Loucy (cell line): ENCODE data around the gene PCDHGA11.
"Not testable (repeated sequence)": the region's sequence is repeated elsewhere in the genome, so short reads cannot be mapped to it uniquely, and the experiment has no call there.

Experiments used
- H2AFZ ChIP-seq: fragments of 200-600 bp; sonication (generic); 2 replicates; pipeline ENCODE4 v1.6.0; 2016; ENCODE audit warnings: antibody characterized with exemption, mild to moderate bottlenecking, low read length, moderate library complexity
- H3F3A ChIP-seq: fragments of 200-600 bp; 2 replicates; pipeline ENCODE4 v1.6.0; 2016; ENCODE audit warnings: antibody characterized with exemption, low read depth, mild to moderate bottlenecking
- H3K27me3 ChIP-seq: fragments of 200-600 bp; sonication (generic); 2 replicates; pipeline ENCODE4 v1.6.1; 2014; ENCODE audit warnings: low read length, mild to moderate bottlenecking; ENCODE audit not compliant: insufficient read depth, poor library complexity, severe bottlenecking
- H3K36me3 ChIP-seq: fragments of 200-600 bp; sonication (generic); 2 replicates; pipeline ENCODE4 v1.6.1; 2016; ENCODE audit warnings: low read length; ENCODE audit not compliant: insufficient read depth
- H3K4me1 ChIP-seq: fragments of 200-600 bp; sonication (generic); 2 replicates; pipeline ENCODE4 v1.5.1; 2014; ENCODE audit warnings: low read length, mild to moderate bottlenecking; ENCODE audit not compliant: insufficient read depth, poor library complexity, severe bottlenecking
- H3K4me2 ChIP-seq: fragments of 200-600 bp; sonication (generic); 2 replicates; pipeline ENCODE4 v1.6.0; 2014; ENCODE audit warnings: antibody characterized with exemption, low read length, low read depth, mild to moderate bottlenecking; ENCODE audit not compliant: poor library complexity, severe bottlenecking
- H3K4me3 ChIP-seq: fragments of 200-600 bp; sonication (generic); 2 replicates; pipeline ENCODE4 v1.5.1; 2014; ENCODE audit warnings: low read length, mild to moderate bottlenecking, mixed read lengths; ENCODE audit not compliant: poor library complexity, severe bottlenecking
- H3K79me2 ChIP-seq: fragments of 200-600 bp; sonication (generic); 2 replicates; pipeline ENCODE4 v1.6.1; 2014; ENCODE audit warnings: low read length; ENCODE audit not compliant: insufficient read depth
- H3K9ac ChIP-seq: fragments of 200-600 bp; sonication (generic); 2 replicates; pipeline ENCODE4 v1.6.0; 2014; ENCODE audit warnings: mild to moderate bottlenecking, low read depth, low read length, moderate library complexity; ENCODE audit not compliant: poor library complexity, severe bottlenecking
- H3K9me2 ChIP-seq: fragments of 200-600 bp; sonication (generic); replicated peaks from 2 replicates; pipeline ENCODE4 v1.6.1; 2016; ENCODE audit warnings: low read depth, low read length, mixed read lengths
- H3K9me3 ChIP-seq: fragments of 200-600 bp; sonication (generic); 2 replicates; pipeline ENCODE4 v1.6.1; 2014; ENCODE audit warnings: mild to moderate bottlenecking, antibody characterized with exemption, low read length, low read depth; ENCODE audit not compliant: insufficient read depth
- H4K20me1 ChIP-seq: fragments of 200-600 bp; sonication (generic); 2 replicates; pipeline ENCODE4 v1.6.0; 2014; ENCODE audit warnings: antibody characterized with exemption, low read length, mild to moderate bottlenecking; ENCODE audit not compliant: insufficient read depth, poor library complexity, severe bottlenecking
- CTCF ChIP-seq: fragments of 200-600 bp; sonication (generic); conservative IDR thresholded peaks from 2 replicates; pipeline ENCODE4 v1.5.1; 2014; ENCODE audit warnings: mild to moderate bottlenecking, antibody characterized with exemption, low read length
- EZH2phosphoT487 ChIP-seq: fragments of 200-600 bp; IDR thresholded peaks from 2 replicates; pipeline ENCODE4 v1.6.1; 2018; ENCODE audit warnings: antibody characterized with exemption, mild to moderate bottlenecking, moderate library complexity, borderline replicate concordance

The PCDHGA11 gene

GRCh38 chr5:141383345-141383744 lies 37.5 kb upstream of the PCDHGA11 start:
- Histone ChIP-seq H3K79me2 (no peaks in the 10 kb centered on the region), H3K4me2 (no peak overlapping the region), H3K9me2 (no peaks in the 10 kb centered on the region), H3K9me3 (no peaks in the 10 kb centered on the region), H2AFZ (no peak overlapping the region), H3K27me3 (no peaks in the 10 kb centered on the region), H3K4me3 (no peak overlapping the region), H3F3A (no peaks in the 10 kb centered on the region), H3K36me3 (no peaks in the 10 kb centered on the region), H3K9ac (no peak overlapping the region), H4K20me1 (no peaks in the 10 kb centered on the region), H3K4me1 (no peaks in the 10 kb centered on the region)
- TF ChIP-seq EZH2phosphoT487 = no peak
- TF ChIP-seq CTCF = no peak

GRCh38 chr5:141384471-141385267 lies 36.2 kb upstream of the PCDHGA11 start:
- Histone ChIP-seq H3K79me2 (no peaks in the 10 kb centered on the region), H3F3A (no peaks in the 10 kb centered on the region), H3K9me2 (no peaks in the 10 kb centered on the region), H3K4me1 (no peaks in the 10 kb centered on the region), H3K9ac (no peak overlapping the region), H3K36me3 (no peaks in the 10 kb centered on the region), H3K9me3 (no peaks in the 10 kb centered on the region), H3K27me3 (no peaks in the 10 kb centered on the region), H4K20me1 (no peaks in the 10 kb centered on the region), H3K4me2 (no peak overlapping the region), H3K4me3 (no peak overlapping the region), H2AFZ (no peak overlapping the region)
- TF ChIP-seq EZH2phosphoT487 (no peak), CTCF (no peak)

- not testable (repeated sequence) for H2AFZ ChIP-seq, H3K79me2 ChIP-seq, H3K4me1 ChIP-seq, H3K4me3 ChIP-seq, H3K4me2 ChIP-seq, H4K20me1 ChIP-seq, H3K9me3 ChIP-seq, H3K27me3 ChIP-seq, H3K36me3 ChIP-seq, H3K9ac ChIP-seq, H3F3A ChIP-seq, H3K9me2 ChIP-seq
Observed at GRCh38 chr5:141387557-141388311, 33.1 kb upstream of the PCDHGA11 start, which contains the start of gene PCDHGB4. Gene PCDHGB4 (plus strand): TSS chr5:141387698. CDS start chr5:141387885, 187 bp downstream.
